A673 (cell line): ENCODE data around the gene RALB. TPM values are rescaled to one million over a fixed set of nuclear protein-coding genes. Genes with fewer than 3 reads are reported as not detected.

ENCODE experiments used
- Bru-seq: library from RNA; stranded (reverse); fragments of 400-500 nt; gene quantifications from one replicate; lab custom pipeline; 2021; lab: Mats Ljungman, UMichigan
- BruChase-seq, 2 experiments: library from RNA; stranded (reverse); fragments of 400-500 nt; gene quantifications; one replicate each; lab custom pipeline; 2021; lab: Mats Ljungman, UMichigan
- BruUV-seq: library from RNA; stranded (reverse); fragments of 400-500 nt; replicated peaks from 2 replicates; lab custom pipeline; 2021; lab: Mats Ljungman, UMichigan
- CTCF ChIA-PET: fragments of 300-600 bp; sonication (Branson Sonifier 250); formaldehyde crosslinking; loops from one replicate; lab custom pipeline; 2022; ENCODE audit warnings: antibody characterized with exemption; lab: Charles Lee
- POLR2A ChIA-PET: fragments of 300-600 bp; sonication (Branson Sonifier 250); formaldehyde crosslinking; loops from one replicate; lab custom pipeline; 2022; ENCODE audit warnings: antibody characterized with exemption; ENCODE audit not compliant: low non-redundant PET; lab: Charles Lee
- DNase-seq: peaks from one replicate; pipeline ENCODE4 v3.0.0-alpha.2; 2015; ENCODE audit warnings: low spot score
- H3K27ac ChIP-seq: fragments of 200-600 bp; sonication (generic); 2 replicates; pipeline ENCODE4 v1.5.1; 2016; ENCODE audit warnings: mixed run types, low read depth, mild to moderate bottlenecking, mixed read lengths, antibody characterized with exemption, low read length; ENCODE audit not compliant: poor library complexity, severe bottlenecking
- H3K27me3 ChIP-seq: fragments of 200-600 bp; sonication (generic); replicated peaks from 2 replicates; pipeline ENCODE4 v1.6.1; 2017; ENCODE audit warnings: mixed run types, low read depth, mild to moderate bottlenecking, mixed read lengths, antibody characterized with exemption, low read length; ENCODE audit not compliant: insufficient read depth, poor library complexity
- H3K36me3 ChIP-seq: fragments of 200-600 bp; sonication (generic); 2 replicates; pipeline ENCODE4 v1.6.1; 2016; ENCODE audit warnings: mixed run types, mild to moderate bottlenecking, mixed read lengths, antibody characterized with exemption, low read length; ENCODE audit not compliant: insufficient read depth, poor library complexity, severe bottlenecking
- H3K4me1 ChIP-seq: fragments of 200-600 bp; sonication (generic); 2 replicates; pipeline ENCODE4 v1.6.1; 2017; ENCODE audit warnings: mixed run types, mild to moderate bottlenecking, mixed read lengths, antibody characterized with exemption, low read length; ENCODE audit not compliant: insufficient read depth, poor library complexity, severe bottlenecking
- H3K4me3 ChIP-seq: fragments of 200-600 bp; sonication (generic); 2 replicates; pipeline ENCODE4 v1.5.1; 2016; ENCODE audit warnings: low read depth, mixed run types, mild to moderate bottlenecking, mixed read lengths, low read length; ENCODE audit not compliant: poor library complexity, severe bottlenecking
- H3K9me3 ChIP-seq: fragments of 200-600 bp; sonication (generic); 2 replicates; pipeline ENCODE4 v1.6.1; 2016; ENCODE audit warnings: mixed run types, low read depth, mild to moderate bottlenecking, mixed read lengths, antibody characterized with exemption, low read length; ENCODE audit not compliant: poor library complexity, severe bottlenecking
- EZH2 ChIP-seq: fragments of 200-600 bp; sonication (generic); IDR thresholded peaks from 2 replicates; pipeline ENCODE4 v1.6.1; 2017; ENCODE audit warnings: borderline replicate concordance, low read depth, mild to moderate bottlenecking, mixed read lengths, antibody characterized with exemption, low read length; ENCODE audit not compliant: poor library complexity, severe bottlenecking
- intact Hi-C: fragments of 100-400 bp; cut with micrococcal nuclease; formaldehyde crosslinking; loops from one replicate; pipeline ENCODE4 v1.10.0; 2022; ENCODE audit not compliant: unreplicated experiment
- long read RNA-seq: library from polyadenylated mRNA; stranded (forward); transcript quantifications from one replicate; pipeline ENCODE4 v2.0.0, GENCODE V29; 2022
- total RNA-seq: library from RNA; stranded (reverse); gene quantifications from 2 replicates; pipeline ENCODE4 v1.2.3, GENCODE V29; 2021
- TF ChIP-seq, protein P1 (sequence below): fragments of 300-800, 200-600 bp; sonication (generic); conservative IDR thresholded peaks from 2 replicates; pipeline ENCODE4 v1.5.1; 2017; ENCODE audit warnings: low read depth, mild to moderate bottlenecking, antibody characterized with exemption, low read length, moderate library complexity, mixed read lengths

The RALB gene, protein sequence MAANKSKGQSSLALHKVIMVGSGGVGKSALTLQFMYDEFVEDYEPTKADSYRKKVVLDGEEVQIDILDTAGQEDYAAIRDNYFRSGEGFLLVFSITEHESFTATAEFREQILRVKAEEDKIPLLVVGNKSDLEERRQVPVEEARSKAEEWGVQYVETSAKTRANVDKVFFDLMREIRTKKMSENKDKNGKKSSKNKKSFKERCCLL
- total RNA-seq (47.0 and 52.1 TPM in 2 replicates), Bru-seq, nascent RNA (percentile 73 among the genes with signal in this experiment), BruChase-seq, experiment 1, labeled RNA remaining after a 2-hour chase (percentile 75 among the genes with signal in this experiment), BruChase-seq, experiment 2, labeled RNA remaining after a 6-hour chase (percentile 81 among the genes with signal in this experiment)
- long read RNA-seq, transcript RALB-201 (5 exons, 2,344 nt), result major isoform, 103 of 221 reads
- long read RNA-seq, transcript RALB-203 (5 exons, 1,252 nt), result minor isoform, 62 of 221 reads
- long read RNA-seq, partial matches to known transcripts, result 19 of 221 reads
- long read RNA-seq, other reads (novel, unspliced or antisense), result 35 of 221 reads

DNA sequence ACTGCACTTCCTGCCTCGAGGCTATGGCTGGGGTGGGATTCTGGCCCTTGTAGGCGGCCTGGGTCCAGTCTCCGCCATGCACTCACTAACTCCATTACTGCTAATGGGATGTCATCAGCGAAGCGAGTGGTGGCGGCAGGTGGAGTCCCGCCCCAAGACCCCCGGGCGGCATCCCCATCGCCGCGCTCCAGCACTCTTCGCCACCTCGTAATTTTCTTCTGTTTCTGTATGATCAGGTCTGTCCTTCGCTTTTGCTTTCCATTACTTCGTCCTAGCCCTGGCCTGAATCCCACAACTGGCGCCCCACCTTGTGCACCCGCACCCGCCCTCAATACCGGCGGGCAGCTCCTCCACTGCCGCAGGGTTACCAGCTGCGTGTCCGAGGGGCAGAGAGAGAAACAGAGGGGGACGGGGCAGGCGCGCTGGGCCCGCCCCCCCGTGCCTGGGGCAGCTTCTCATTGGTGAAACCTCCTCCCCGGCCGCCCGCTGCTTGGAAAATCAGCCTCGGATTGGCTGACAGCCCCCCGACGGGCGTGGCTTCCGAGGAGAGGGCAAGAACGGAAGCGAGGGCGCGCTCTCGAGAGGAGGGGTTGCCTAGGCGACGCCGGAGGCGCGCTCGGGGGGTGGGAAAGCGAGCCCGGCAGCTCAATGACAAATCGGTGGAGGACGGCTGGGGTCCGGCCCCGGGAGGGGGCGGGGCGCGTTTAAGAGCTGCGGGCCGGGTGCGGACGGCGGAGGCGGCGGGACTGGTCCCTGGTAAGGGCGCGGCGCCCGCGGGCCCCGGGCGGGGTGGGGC, at the start of gene RALB:
RALB (plus strand) TSS at position 628 of the 796 bp plus-strand sequence. CDS start 25,813 bp downstream, outside the sequence.
- CTCF ChIA-PET, result interaction anchor here (0.6 kb wide), 1 partner anchor 484 kb away, joined by 3 read pairs; the partner anchor contains the start of gene GLI2
- H3K9me3 ChIP-seq, result no peaks in the 10 kb centered on the region
- TF ChIP-seq, protein P1, sequence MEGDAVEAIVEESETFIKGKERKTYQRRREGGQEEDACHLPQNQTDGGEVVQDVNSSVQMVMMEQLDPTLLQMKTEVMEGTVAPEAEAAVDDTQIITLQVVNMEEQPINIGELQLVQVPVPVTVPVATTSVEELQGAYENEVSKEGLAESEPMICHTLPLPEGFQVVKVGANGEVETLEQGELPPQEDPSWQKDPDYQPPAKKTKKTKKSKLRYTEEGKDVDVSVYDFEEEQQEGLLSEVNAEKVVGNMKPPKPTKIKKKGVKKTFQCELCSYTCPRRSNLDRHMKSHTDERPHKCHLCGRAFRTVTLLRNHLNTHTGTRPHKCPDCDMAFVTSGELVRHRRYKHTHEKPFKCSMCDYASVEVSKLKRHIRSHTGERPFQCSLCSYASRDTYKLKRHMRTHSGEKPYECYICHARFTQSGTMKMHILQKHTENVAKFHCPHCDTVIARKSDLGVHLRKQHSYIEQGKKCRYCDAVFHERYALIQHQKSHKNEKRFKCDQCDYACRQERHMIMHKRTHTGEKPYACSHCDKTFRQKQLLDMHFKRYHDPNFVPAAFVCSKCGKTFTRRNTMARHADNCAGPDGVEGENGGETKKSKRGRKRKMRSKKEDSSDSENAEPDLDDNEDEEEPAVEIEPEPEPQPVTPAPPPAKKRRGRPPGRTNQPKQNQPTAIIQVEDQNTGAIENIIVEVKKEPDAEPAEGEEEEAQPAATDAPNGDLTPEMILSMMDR, result no peak
- TF ChIP-seq EZH2, result no peak
- H3K36me3 ChIP-seq, result no peaks in the 10 kb centered on the region
- peak; percentile 99 for DNase-seq
- intact Hi-C loops, result loop anchor here (2.0 kb wide), 1 partner anchor 60 kb away; no protein-coding TSS in a partner anchor
- H3K4me1 ChIP-seq, result peaks cover 15% of the 10 kb centered on the region
- H3K27ac ChIP-seq, result peak within 1 kb of the TSS; percentile 74
- H3K4me3 ChIP-seq, result peak within 1 kb of the TSS; percentile 78
- no peaks in the 10 kb centered on the region for H3K27me3 ChIP-seq
- POLR2A ChIA-PET, result interaction anchor here (0.5 kb wide), 1 partner anchor 410 kb away, joined by 4 read pairs; no protein-coding TSS in a partner anchor
- no TSS peak for BruUV-seq

DNA sequence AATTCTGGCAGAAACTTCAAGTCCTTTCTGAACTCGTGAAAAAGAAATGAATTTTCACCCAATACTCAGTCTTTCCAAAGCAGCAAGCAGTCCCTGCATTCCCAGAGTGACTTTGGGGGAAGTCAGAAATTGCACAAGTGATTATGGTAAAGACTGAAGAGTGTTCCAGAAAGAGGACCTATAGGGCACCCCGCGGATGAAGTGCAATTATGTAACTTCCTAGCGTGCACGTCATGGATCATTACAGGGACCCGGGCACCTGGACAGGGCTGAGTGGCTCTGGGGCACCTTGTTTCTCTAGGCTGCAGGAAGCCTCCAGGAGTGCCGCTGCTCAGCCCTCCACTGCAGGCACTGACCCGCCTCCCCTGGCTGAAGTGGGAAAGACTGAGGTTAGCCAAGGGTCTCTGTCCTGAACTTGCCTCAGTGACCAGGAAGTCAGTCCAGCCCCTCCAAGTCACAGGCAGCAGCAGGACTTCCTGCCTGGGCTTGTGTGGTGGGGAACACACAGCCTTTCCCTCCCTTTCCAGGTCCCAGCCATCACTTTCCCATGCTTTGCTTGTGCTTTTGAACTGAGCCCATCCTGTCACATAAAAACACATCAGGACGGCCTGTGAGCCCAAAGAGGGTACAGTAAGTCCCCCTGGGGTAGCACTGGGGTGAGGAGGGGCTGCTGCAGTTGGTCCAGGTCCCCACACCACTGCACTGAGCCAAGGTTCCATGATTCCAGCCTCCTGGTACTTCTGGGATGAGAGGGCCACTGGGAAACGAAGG, 49.2 kb upstream of the RALB start:
- Histone ChIP-seq H3K27me3 (no peaks in the 10 kb centered on the region), H3K27ac (no peak overlapping the region), H3K4me1 (peaks cover 4% of the 10 kb centered on the region), H3K9me3 (no peaks in the 10 kb centered on the region), H3K36me3 (no peaks in the 10 kb centered on the region), H3K4me3 (no peak overlapping the region)
- no TSS peak for BruUV-seq
- DNase-seq, result no peak
- POLR2A ChIA-PET, result no interaction called here
- TF ChIP-seq, protein P1, result no peak
- TF ChIP-seq EZH2, result no peak
- intact Hi-C loops, result no loop called here
- CTCF ChIA-PET, result no interaction called here

DNA sequence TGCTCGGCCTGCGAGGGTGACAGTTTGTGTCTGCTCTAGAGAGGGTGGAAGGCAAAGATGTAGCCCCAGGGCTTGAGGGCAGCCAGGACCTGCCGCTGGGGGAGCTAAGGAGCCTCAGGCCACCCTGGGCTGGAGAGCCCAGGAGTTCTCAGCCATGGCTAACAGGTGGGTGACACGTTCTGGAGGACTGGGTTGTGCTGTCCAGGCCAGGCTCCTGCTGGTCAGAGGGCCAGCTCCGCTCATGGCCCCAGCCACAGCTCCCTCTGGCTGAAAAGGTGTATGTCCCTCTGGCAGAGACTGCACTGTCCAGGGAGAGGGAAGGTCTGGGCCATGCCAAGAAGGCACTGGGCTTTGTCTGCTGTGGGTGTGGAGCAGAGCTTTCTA, 48.6 kb upstream of the RALB start:
- no peak for TF ChIP-seq EZH2
- TF ChIP-seq, protein P1, result no peak
- CTCF ChIA-PET, result no interaction called here
- intact Hi-C loops, result no loop called here

More for the DNA sequence above, 48.6 kb upstream of the RALB start:
- no TSS peak for BruUV-seq
- H3K36me3 ChIP-seq, result no peaks in the 10 kb centered on the region
- H3K27ac ChIP-seq, result no peak overlapping the region
- no peaks in the 10 kb centered on the region for H3K9me3 ChIP-seq
- no peak for DNase-seq
- POLR2A ChIA-PET, result no interaction called here
- H3K27me3 ChIP-seq, result no peaks in the 10 kb centered on the region
- no peak overlapping the region for H3K4me3 ChIP-seq
- peaks cover 4% of the 10 kb centered on the region for H3K4me1 ChIP-seq
